Bronchial epithelial cell (primary cell): ENCODE results near the gene PPP2R2C. TPM values are rescaled to one million over a fixed set of nuclear protein-coding genes. Genes with fewer than 3 reads are reported as not detected.

Source experiments
- DNase-seq: peaks from one replicate; pipeline ENCODE4 v3.0.0-alpha.2; 2010; ENCODE audit warnings: low read depth
- FAIRE-seq: peaks from 2 replicates; lab custom pipeline; 2011; peaks lifted over from hg19 to GRCh38; lab: Jason Lieb, UNC
- H3K27me3 ChIP-seq: 2 replicates; pipeline ENCODE4 v1.5.1; 2011; ENCODE audit warnings: low read length; ENCODE audit not compliant: control insufficient read depth, insufficient read depth
- H3K36me3 ChIP-seq: 2 replicates; pipeline ENCODE4 v1.5.1; 2011; ENCODE audit warnings: low read length; ENCODE audit not compliant: control insufficient read depth, insufficient read depth
- H3K4me3 ChIP-seq: 2 replicates; pipeline ENCODE4 v1.5.1; 2011; ENCODE audit warnings: mild to moderate bottlenecking, low read depth, low read length, control low read depth
- CTCF ChIP-seq: IDR thresholded peaks from 2 replicates; pipeline ENCODE4 v1.5.1; 2011; ENCODE audit warnings: mild to moderate bottlenecking, moderate library complexity, low read length, control low read depth, inconsistent platforms; ENCODE audit not compliant: insufficient read depth, severe bottlenecking
- total RNA-seq: library from RNA; depleted of rRNA; stranded (reverse); fragments of >200 nt; gene quantifications from 2 replicates; pipeline ENCODE4 v1.2.1, GENCODE V29; 2014

PPP2R2C gene
- total RNA-seq, 1 donor from 2014 or later: 1.1 TPM

GRCh38 chr4:6324999-6325787 lies 147.2 kb downstream of the PPP2R2C start:
- no peak overlapping the region for H3K4me3 ChIP-seq
- DNase-seq: peak; percentile 41
- no peaks in the 10 kb centered on the region for H3K36me3 ChIP-seq
- FAIRE-seq: no peak
- H3K27me3 ChIP-seq: no peaks in the 10 kb centered on the region
- no peak for TF ChIP-seq CTCF

GRCh38 chr4:6324461-6324998 lies 147.9 kb downstream of the PPP2R2C start:
- no peak for TF ChIP-seq CTCF
- no peaks in the 10 kb centered on the region for H3K27me3 ChIP-seq
- no peak overlapping the region for H3K4me3 ChIP-seq
- DNase-seq (no peak), FAIRE-seq (no peak)
- no peaks in the 10 kb centered on the region for H3K36me3 ChIP-seq

- Histone ChIP-seq H3K27me3 (no peaks in the 10 kb centered on the region), H3K36me3 (no peaks in the 10 kb centered on the region), H3K4me3 (no peak overlapping the region)
- no peak for TF ChIP-seq CTCF
- no peak for FAIRE-seq
- DNase-seq: no peak
These were observed 149.4 kb downstream of the PPP2R2C start for GRCh38 chr4:6322761-6323566.

- DNase-seq: no peak
- FAIRE-seq: no peak
- Histone ChIP-seq H3K4me3 (no peak overlapping the region), H3K27me3 (no peaks in the 10 kb centered on the region), H3K36me3 (no peaks in the 10 kb centered on the region)
- no peak for TF ChIP-seq CTCF
These were observed 150.2 kb downstream of the PPP2R2C start for GRCh38 chr4:6322067-6322760.

GRCh38 chr4:6321361-6321760 lies 151.1 kb downstream of the PPP2R2C start:
- no peak for TF ChIP-seq CTCF
- FAIRE-seq: no peak

More at GRCh38 chr4:6321361-6321760, 151.1 kb downstream of the PPP2R2C start:
- H3K36me3 ChIP-seq: no peaks in the 10 kb centered on the region
- no peaks in the 10 kb centered on the region for H3K27me3 ChIP-seq
- H3K4me3 ChIP-seq: no peak overlapping the region
- DNase-seq: no peak
